ENCODE measurements around the gene LRRC14B.
"Not testable (repeated sequence)": the region's sequence is repeated elsewhere in the genome, so short reads cannot be mapped to it uniquely, and the experiment has no call there.

The LRRC14B gene

GRCh38 chr5:192970-193831 is 1.9 kb downstream of the LRRC14B start:
- TF ChIP-seq, protein P1, sequence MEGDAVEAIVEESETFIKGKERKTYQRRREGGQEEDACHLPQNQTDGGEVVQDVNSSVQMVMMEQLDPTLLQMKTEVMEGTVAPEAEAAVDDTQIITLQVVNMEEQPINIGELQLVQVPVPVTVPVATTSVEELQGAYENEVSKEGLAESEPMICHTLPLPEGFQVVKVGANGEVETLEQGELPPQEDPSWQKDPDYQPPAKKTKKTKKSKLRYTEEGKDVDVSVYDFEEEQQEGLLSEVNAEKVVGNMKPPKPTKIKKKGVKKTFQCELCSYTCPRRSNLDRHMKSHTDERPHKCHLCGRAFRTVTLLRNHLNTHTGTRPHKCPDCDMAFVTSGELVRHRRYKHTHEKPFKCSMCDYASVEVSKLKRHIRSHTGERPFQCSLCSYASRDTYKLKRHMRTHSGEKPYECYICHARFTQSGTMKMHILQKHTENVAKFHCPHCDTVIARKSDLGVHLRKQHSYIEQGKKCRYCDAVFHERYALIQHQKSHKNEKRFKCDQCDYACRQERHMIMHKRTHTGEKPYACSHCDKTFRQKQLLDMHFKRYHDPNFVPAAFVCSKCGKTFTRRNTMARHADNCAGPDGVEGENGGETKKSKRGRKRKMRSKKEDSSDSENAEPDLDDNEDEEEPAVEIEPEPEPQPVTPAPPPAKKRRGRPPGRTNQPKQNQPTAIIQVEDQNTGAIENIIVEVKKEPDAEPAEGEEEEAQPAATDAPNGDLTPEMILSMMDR (IDR thresholded peaks at IDR 0.05; ENCODE audit: borderline replicate concordance, insufficient read depth, low read depth, low read length), result no peak
- H3K4me3 ChIP-seq (ENCODE audit: low read depth, low read length), result no peak overlapping the region

DNA sequence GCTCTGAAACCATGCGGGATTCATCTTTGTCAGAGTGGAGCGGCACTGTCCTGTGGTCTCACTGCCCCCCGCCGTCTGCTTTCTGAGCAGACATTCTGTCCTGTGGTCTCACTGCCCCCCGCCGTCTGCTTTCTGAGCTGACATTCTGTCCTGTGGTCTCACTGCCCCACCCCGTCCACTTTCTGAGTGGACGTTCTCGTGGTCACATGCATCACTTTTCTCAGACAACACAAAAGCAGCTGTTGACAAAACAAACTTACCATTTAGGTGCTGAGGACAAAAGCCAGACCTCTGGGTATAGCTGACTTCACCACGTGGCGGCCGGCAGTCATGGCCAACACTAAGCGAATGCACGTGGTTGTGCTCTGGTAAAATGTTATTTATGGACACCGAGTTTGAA is 2.8 kb downstream of the LRRC14B start:
- TF ChIP-seq, protein P1 (IDR thresholded peaks at IDR 0.05; ENCODE audit: borderline replicate concordance, insufficient read depth, low read depth, low read length), result no peak
- no peak overlapping the region for H3K4me3 ChIP-seq (ENCODE audit: low read depth, low read length)

DNA sequence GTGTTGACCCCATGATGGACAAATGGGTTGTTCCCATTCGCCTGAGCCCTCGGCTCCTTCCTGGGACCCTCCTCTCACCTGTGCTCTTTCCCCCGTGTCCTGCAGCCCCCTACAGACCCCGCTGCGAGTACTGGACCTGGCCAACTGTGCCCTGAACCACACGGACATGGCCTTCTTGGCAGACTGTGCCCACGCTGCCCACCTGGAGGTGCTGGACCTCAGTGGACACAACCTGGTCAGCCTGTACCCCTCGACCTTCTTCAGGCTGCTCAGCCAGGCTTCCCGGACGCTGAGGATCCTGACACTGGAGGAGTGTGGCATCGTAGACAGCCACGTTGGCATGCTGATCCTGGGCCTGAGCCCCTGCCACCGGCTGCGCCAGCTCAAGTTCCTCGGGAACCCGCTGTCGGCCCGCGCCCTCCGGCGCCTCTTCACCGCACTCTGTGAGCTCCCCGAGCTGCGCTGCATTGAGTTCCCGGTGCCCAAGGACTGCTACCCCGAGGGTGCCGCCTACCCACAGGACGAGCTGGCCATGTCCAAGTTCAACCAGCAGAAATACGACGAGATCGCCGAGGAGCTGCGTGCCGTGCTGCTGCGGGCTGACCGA is 3.4 kb downstream of the LRRC14B start:
- no peak overlapping the region for H3K4me3 ChIP-seq (ENCODE audit: low read depth, low read length)
- TF ChIP-seq, protein P1 (IDR thresholded peaks at IDR 0.05; ENCODE audit: borderline replicate concordance, insufficient read depth, low read depth, low read length), result no peak

DNA sequence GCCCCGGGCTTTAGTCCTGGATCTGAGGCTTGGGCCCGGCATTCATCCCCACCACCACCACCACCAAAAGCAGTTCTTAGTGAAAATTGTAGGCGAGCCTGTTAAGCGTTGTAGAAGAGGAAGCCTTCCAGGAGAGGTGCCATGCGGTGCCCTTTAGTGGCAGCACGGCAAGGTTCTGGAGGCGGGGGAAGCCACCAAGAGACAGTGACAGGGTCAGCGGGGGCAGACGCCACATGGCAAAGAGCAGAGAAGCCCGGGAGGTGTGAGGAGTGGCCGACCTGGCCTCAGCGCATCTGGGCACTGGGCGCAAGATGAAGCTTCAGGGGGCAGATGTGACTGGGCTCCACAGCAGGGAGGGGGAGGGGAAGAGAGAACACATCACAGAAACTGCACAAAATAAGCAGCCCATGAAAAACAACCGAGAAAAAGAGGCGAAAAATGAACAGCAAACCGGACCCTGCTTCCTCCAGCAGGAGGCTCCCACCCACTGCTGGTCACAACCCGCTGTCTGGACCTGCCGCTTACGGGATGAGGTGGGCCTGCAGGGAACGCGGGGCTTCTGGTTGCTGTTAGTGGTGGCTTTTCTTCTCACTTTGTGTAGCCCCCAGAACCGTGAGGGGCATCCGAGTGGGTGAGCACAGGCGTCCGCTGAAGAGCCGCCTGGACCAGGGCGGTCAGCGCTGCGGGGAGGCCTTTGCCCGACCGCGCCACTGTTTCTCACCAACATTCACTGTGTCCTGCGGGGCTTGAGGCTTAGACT is 4.3 kb downstream of the LRRC14B start:
- TF ChIP-seq, protein P1 (IDR thresholded peaks at IDR 0.05; ENCODE audit: borderline replicate concordance, insufficient read depth, low read depth, low read length), result no peak
- H3K4me3 ChIP-seq (ENCODE audit: low read depth, low read length), result no peak overlapping the region

GRCh38 chr5:196350-196749 is 5.1 kb downstream of the LRRC14B start:
- TF ChIP-seq, protein P1 (IDR thresholded peaks at IDR 0.05; ENCODE audit: borderline replicate concordance, insufficient read depth, low read depth, low read length), result no peak
- H3K4me3 ChIP-seq (ENCODE audit: low read depth, low read length), result no peak overlapping the region

- not testable (repeated sequence) for H3K4me3 ChIP-seq (ENCODE audit: low read depth, low read length)
Observed at GRCh38 chr5:197031-197430, 5.7 kb downstream of the LRRC14B start.

- TF ChIP-seq, protein P1 (IDR thresholded peaks at IDR 0.05; ENCODE audit: borderline replicate concordance, insufficient read depth, low read depth, low read length), result no peak
- no peak overlapping the region for H3K4me3 ChIP-seq (ENCODE audit: low read depth, low read length)
Observed at GRCh38 chr5:197892-198489, 6.7 kb downstream of the LRRC14B start.
